ENCODE results near the gene ADAMTS1.

GRCh38 chr21:26833460-26833939, 11.7 kb downstream of the ADAMTS1 start:
- TF ChIP-seq EZH2 (IDR thresholded peaks at IDR 0.05; ENCODE audit: insufficient read depth, poor library complexity, severe bottlenecking) (no peak), EZH2phosphoT487 (IDR thresholded peaks at IDR 0.05; ENCODE audit: insufficient read depth, low read depth) (no peak)
